Esophagus squamous epithelium (tissue), 4 donors: ENCODE data around the gene AOPEP.

Experiments
- CTCF ChIP-seq, 6 experiments: fragments of 450-650 bp in 4 of 6; fragments of 200-600 bp in 2 of 6; sonication (generic) in 2 of 6; IDR thresholded peaks; one replicate each; pipeline ENCODE4 v1.5.1; 2016 to 2019; ENCODE audit warnings: antibody characterized with exemption in 6 of 6, mild to moderate bottlenecking in 4 of 6, moderate library complexity in 4 of 6
- POLR2A ChIP-seq, 4 donors: fragments of 450-650 bp; IDR thresholded peaks; one replicate each; pipeline ENCODE4 v1.6.1; 2017; ENCODE audit warnings: antibody characterized with exemption in 4 of 4, mild to moderate bottlenecking in 4 of 4, moderate library complexity in 3 of 4

- TF ChIP-seq CTCF (IDR thresholded peaks at IDR 0.05) (peak in 2 of 6 experiments; percentile 11 to 16), POLR2A (IDR thresholded peaks at IDR 0.05) (no peak)
These were observed 358.7 kb downstream of the AOPEP start for GRCh38 chr9:95085036-95085770.
